NCI-H2171 (cell line): Measurements from ENCODE around the gene PSMA6.
"Not testable (repeated sequence)": the region's sequence is repeated elsewhere in the genome, so short reads cannot be mapped to it uniquely, and the experiment has no call there.

Experiments used
- DNase-seq: peaks from one replicate; lab custom pipeline; 2025; lab: John Stamatoyannopoulos, UW

Gene PSMA6

DNA sequence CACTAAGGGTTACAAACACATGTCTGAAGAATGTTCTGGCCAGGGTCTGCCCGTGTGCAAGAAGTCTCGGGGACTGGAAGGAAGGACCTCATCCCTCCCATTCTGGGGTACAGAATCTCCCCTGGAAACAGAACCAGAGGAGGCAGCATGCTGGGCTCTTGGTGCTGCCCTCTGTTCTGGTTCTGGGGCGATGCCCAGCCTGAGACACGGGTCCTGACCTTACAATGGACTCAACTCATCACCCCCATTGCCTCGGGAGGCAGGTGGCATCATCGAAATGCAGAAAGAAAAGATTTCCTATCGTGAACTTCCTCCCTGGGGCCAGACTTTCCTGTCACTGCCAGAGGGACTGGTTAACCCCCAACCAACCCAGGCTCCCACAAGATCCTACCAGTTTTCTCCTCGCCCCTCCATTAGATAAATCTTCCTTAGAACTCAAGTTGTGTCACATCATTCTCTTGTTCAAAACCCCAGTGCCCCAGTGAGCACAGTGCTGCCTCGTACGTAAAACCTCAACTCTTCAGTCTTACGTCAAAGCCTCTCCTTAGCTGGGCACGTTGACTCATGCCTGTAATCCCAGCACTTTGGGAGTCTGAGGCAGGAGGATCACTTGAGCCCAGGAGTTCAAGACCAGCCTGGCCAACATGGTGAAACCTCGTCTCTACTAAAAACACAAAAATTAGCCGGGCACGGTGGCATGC lies 52.1 kb downstream of the PSMA6 start:
- no peak for DNase-seq

DNA sequence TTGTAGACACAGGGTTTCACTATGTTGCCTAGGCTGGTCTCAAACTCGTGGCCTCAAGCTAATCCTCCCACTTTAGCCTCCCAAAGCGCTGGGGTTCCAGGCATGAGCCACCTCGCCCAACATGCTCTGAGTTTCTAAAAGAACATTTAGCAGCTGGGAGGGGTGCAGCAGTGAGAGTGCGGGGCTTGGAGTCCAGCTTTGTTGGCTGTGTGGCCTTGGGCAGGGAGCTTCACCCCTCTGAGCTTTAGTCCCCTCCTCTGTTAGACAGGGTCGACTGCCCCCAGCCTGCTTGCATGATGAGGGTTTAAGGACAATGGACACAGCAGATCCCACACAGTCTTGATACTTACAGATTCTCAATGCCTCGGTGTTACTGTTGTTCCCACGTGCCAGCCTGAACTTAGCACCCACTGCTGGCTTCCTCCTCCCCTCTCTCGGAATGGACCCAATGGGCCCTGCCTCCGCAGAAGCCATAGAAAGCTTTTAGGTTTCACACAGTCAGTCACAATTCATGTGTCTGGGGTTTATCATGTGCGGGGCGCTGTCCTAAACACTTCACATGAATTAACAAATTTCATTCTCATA lies 54.6 kb downstream of the PSMA6 start:
- DNase-seq, result no peak

DNA sequence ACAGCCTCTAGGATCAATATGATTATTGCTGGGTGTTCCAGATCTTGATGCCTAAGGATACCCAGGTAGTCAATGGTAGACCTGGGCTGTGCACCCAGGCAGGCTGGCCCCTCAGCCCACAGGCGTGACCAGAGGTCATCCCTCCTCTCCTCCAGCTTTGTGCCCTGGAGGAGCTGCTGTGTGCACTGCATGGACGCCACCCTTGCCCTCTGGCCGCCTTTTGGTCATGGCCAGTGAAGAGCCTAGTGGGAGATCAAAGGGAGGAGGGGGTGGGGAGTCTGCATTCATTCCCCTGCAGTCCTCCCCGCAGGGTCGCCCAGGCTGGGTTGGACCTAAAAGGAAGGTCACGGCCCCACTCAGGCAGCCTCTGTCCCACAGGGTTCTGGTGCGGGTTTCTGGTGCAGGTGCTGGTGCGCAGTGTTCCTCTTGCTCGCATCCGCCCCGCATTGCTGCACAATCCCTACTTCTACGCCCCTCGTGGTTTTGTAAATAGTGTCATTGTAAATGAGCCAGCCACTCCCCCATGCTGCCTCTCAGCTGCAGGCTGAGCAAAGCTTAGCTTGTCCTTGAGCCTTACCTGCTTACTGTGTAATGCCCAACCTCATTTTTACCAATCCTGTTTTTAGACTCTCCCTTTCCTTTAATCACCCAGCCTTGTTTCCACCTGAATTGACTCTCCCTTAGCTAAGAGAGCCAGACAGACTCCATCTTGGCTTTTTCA lies 55.3 kb downstream of the PSMA6 start:
- DNase-seq, result no peak

DNA sequence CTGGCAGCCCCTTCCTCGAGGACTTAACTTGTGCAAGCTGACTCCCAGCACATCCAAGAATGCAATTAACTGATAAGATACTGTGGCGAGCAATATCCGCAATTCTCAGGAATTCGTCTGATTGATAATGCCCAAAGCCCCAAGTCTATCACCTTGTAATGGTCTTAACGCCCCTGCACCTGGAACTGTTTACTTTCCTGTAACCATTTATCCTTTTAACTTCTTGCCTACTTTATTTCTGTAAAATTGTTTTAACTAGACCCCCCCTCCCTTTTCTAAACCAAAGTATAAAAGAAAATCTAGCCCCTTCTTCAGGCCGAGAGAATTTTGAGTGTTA lies 55.8 kb downstream of the PSMA6 start:
- not testable (repeated sequence) for DNase-seq

DNA sequence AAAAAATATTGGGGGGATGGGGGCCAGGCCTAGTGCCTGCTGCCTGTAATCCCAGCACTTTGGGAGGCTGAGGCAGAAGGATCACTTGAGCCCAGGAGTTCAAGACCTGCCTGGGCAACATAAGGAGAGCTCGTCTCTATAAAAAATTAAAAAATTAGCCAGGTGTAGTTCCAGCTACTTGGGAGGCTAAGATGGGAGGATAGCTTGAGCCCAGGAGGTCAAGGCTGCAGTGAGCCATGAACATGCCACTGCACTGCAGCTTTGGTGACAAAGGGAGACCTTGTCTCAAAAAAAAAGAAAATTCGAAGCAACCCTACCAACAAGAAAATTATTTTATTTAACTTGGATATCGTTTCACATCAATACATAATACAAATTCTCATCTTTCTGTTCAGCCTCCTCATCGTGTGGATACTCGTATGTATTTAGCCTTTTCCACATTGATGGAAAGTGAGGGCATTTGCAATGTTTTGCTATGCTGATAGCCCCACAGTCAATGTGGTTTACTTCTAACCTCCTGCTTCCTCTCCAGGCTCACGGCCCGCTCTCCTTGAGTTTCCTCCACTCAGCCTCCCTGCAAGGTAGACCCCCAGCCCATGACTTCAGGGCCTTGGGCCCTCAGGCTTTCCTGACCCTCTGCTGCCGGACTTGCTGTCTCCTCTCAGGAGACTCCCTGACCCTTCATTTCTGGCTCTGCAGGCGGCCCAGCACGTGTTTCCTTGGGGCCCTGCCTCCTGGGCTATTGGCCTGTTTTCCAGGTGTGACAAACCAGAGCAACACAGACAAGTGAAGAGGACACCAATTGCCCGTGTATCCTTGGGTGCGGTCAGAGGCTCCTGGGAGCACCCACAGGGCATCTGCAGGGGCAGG lies 57.5 kb downstream of the PSMA6 start:
- no peak for DNase-seq

DNA sequence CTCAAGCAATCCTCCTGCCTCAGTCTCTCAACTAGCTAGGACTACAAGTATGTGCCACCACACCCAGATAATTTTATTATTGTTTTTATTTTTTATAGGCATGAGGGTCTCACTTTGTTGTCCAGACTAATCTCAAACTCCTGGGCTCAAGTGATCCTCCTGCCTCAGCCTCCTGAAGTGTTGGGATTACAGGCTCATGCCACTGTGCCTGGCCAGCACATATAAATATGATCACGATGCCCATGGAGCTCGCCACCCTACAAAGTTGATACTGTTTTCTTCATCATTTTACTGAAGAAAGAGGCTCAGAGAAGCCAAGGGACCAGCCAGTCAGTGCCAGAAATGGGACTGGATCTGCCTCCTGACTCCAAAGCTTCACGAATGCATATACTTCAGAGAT lies 59.3 kb downstream of the PSMA6 start:
- DNase-seq, result no peak

DNA sequence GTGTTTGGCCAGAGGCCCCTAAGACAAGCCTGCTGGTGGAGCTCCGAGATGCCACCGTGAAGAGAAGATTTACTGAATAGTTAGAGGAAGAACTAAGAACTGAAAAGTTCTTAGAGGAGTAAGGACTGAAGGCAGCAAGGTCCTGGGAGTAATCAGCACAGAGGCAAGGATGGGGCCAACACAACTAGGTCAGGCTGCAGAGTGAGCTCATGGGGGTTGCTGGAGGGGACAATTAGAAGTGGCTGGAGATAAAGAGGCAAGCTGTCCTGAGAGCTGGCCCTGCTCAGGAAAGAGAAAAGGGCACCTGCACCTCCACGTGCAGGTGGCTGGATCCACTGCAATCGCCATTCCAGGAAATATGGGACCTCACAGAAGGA lies 59.7 kb downstream of the PSMA6 start:
- no peak for DNase-seq

DNA sequence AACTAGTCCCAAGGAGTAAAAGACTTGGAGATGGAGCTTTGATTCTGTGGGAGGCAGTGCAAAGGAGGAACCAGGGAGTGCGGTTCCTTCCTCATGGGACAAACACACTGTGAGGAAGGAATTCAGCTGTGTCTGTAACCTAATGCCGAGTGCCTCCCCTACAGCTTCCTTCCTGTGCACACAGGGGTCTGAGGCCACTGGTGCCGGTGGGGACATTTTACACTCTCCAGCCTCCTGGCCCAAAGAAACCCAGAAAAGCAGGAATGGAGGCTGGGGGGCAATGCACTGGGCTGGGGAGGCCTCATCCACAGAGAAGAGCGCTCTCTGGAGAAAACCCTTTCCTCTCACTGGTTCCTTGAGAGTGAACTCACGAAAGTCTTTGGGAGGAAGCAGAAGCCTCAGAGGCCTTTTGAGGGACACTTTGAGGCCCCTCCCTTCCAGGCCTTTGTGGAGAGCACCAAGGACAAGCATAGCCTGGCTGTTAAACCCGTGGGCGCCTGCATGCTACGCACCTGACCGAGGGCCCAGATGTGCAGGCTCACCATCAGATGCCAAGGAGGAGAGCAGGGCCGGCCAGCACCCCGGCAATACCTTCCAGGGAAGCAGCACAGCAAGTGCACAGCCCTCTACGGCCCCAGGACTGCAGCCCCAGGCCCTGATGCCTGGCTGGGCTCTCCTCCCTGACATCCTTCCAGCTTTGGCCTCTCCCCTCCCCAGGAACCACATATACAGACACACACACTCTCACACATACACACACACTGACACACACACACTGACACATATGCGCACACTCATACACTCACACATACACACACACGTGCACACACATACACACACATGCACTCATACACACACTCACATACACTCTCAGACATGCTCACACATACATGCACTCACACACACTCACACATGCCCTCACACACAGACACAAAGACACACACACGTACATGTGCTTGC lies 60.4 kb downstream of the PSMA6 start:
- DNase-seq, result no peak

DNA sequence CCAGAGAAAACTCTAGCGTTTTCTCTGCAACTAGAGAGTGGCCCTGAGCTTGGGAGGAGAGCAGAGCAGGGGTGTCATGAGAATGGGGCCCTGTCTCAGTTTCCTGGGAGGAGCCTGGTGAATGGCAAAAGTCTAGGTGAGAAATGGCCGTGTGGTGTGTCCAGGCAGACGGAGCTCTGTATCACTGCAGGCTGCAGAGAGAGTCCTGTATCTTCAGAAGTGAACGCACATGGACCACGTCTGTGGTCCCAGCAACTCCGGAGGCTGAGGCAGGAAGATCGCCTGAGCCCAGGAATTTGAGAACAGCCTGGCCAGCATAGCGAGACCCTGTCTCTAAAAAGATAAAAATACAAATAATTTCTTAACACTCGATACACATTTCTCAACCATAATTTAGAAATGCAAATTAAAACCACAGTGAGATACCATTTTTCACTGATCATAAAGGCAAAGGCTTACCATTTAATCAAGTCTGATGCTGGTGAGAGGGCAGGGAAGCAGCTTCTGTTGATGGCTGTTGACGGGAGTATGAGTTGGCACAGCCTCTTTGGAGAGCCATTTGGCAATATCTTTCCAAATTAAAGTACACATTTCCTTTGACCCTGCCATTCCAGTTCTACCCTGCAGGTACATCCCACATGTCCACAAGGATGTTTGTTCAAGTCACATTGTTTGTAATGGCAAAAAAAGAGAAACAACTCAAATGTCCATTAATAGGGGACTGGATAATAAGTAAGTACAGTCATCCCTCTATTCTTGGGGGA lies 61.4 kb downstream of the PSMA6 start:
- DNase-seq, result no peak

DNA sequence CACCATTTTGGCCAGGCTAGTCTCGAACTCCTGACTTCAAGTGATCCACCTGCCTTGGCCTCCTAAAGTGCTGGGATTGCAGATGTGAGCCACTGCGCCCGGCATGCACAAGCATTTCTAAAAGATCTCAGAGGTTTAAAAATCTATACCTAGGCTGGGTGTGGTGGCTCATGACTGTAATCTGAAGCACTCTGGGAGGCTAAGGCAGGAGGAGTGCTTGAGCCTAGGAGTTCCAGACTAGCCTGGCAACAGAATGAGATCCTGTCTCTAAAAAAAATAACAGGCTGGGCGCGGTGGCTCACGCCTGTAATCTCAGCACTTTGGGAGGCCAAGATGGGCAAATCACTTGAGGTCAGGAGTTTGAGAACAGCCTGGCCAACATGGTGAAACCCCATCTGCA lies 63.1 kb downstream of the PSMA6 start:
- not testable (repeated sequence) for DNase-seq

DNA sequence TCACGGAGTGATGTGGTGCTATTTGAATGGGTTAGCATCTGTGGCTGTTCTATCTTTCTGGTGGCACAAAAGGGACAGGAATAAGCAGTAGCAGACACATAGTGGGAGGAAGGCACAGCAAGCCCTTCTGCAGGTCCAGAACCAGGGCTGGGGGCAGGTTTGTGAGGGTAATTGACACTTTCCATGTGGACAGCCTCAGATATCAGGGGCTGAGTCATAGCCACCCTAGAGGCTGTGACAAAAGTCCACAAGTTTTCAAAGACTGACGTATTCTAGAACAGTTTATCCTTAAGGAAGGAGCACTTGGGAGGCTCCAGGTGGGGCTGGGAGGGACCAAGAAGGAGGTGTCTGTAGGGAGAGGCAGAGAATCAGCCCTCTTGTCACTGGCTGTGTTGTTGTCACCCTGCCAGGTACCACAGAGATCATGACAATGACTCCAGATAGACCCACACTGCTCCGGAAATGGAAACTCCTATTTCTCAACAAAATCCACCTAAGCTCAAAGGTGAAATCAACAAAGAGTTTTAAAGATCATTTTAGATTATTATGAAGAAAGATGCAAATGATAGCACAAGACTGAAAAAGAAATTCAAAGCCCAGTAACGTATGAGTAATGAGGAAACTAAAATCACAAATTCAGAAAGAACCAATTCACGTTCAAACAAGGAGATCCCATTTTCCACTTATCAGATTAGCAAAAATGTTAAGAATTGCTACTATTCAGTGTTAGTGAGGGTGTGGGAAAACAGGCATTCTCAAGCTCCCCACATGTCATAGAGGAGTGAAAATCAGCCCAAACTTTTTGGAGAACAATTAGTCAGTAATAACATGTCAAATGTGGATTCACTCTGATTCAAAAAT lies 64.0 kb downstream of the PSMA6 start:
- no peak for DNase-seq

DNA sequence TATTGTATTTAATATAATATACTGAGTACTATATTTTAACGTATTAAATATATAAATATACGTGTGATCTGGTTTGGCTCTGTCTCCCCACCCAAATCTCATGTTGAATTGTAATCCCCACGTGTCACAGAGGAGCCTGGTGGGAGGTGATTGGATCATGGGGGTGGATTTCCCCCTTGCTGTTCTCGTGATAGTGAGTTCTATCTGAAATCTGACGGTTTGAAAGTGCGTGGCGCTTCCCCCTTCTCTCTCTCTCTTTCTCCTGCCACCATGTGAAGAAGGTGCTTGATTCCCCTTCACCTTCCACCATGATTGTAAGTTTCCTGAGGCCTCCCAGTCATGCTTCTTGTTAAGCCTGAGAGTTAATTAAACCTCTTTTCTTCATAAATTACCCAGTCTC lies 67.5 kb downstream of the PSMA6 start:
- DNase-seq, result not testable (repeated sequence)

DNA sequence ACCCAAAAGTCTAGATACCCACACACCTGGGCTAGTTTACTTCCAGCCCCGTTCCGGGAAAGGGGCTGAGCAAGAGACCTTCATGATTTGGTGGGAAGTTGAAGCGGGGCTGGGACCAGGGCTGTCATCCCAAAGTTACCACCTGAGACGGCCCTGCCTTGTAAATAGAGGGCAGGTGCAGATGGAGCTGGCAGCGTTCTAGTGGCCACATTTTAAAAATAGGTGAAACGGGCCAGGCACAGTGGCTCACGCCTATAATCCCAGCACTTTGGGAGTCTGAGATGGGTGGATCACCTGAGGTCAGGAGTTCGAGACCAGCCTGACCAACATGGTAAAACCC lies 68.9 kb downstream of the PSMA6 start:
- no peak for DNase-seq

DNA sequence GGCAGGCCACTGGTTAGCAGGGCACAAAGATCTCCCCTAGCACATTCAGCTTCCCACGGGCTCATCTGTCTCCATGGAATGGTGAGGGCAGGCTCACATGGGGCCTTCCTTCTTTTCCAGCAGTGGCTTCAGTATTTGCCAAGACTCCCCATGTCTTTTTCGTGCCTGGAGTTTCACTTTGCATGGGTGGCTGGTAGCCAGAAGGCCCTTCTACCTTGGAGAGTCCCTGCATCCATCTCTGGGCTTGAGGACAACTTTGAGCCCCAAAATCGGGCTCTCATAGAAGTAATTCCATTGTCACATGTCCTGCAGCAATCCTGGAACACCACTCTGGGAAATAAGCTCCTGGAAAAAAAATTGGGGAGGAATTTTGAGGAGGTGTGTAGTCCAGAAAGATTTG lies 70.3 kb downstream of the PSMA6 start:
- no peak for DNase-seq

DNA sequence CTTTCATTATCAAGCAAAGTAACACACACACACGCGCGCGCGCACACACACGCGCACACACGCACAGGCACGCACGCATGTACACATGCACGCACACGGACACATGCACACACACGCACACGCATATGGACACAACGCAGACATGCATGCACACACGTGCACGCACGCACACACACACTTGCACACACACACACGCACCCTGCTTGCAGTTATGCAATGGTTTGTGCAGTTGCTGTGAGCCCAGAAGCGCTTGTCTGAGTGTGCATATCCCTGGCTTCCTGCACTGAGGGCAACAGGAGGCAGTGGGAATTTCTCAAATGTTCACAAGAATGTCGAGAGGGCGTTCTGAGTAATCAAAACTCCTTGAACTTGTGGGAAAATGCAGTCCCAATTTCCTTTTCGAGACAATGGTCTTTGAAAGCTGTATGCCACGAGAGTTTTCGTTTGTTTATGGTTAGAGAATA lies 70.8 kb downstream of the PSMA6 start:
- DNase-seq, result no peak

DNA sequence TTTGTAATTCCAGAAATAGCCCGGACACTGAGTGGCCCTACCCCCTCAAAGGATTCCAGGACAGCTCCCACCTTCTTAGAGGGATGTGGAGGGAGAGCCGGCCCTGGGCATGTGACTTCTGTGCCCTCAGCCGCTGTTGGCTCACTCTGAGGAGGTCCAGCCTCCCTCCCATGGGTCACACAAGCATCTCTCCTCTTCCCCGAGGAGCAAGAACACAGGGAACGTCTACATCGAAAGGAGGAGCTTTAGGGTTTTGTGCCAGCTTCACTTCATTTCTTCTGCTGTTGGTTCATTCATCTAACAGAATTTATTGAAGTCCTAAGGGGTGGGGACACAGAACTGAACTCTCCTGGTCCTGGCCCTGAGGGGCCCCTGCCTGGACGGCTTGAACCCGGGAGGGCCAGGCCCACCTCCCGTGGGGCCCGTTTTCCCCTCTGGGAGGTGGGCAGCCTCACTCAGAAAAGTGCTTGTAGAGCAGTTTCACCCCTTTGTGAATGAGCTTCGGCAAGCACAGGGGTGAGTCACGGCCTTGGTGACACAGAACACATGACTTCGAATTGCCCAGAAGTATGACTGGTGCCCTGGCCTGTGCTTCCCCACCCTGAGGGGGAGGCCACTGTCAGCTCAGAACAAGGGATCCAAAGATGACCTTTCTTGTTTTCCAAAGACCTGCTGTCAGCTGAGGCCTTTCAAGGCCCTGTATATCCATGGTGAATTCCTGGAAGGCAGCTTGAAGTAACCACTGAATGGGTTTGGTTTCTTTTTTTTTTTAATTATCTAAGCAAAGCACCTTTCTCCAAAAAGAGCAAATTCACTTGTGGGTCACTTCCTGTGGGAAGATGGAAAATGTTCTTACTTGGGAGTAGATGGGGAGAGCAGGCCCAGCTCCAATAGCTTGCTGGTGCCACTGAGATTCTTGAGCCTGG lies 73.2 kb downstream of the PSMA6 start:
- DNase-seq, result no peak

DNA sequence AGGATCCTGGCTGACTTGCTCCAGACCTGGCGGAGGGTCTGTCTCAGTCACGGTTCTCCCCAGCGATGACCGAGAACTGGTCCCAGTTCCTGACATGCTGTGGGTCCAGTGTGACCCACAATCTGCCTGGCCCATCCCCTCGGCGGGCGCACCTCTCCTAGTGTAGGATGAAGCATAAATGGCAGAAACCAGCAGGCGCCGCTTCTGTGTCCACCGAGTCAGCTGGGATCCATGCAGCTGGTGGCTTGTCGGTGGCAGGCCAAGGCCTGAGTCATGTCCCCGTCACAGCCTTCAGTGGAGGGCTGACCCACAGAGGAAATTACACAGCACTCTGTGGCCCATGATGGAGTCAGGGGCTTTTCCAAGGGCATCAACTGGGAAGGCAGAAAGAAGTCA lies 73.9 kb downstream of the PSMA6 start:
- DNase-seq, result no peak

DNA sequence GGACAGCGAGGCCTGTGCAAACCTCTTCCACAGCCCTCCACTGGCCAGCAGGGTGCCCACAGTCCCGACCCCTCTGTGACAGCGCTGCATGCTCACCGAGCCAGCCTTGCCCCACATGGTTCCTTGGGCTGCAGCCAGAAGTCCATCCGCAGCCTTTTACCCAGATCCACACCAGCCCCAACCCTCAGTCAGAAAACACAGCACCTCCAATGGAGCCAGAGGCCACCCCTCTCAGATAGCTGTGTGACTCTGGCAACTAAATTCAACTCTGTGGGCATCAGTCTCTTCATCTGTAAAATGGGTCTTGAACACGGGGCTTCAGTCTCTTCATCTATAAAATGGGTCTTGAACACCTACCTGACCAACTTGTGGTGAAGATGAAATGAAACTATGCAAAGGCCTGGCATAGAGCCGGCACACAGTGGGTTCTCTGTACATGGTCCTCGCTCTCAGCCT lies 74.4 kb downstream of the PSMA6 start:
- DNase-seq, result no peak

DNA sequence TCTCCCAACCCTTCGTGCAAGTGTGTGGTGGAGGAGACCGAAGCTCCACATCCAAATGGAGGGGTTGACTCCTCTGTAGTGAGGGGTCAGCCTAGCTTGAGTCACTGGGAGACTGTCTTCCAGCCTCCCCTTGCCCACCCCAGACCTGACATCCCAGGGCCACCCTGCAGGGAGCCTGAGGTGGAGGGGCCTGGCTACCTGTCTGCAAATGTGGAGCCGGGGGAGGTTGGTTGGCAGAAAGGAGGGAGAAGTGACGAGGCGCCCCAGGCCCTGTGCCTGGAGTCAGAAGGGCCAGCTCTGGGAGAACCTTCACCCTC lies 74.8 kb downstream of the PSMA6 start:
- DNase-seq, result no peak
